NCI-H69 (cell line): ENCODE measurements around the gene TXNL1.
A peak's percentile ranks its signal among the peaks of the same experiment; 100 is the strongest.
"Not testable (repeated sequence)": the region's sequence is repeated elsewhere in the genome, so short reads cannot be mapped to it uniquely, and the experiment has no call there.

Experiments used
- DNase-seq: peaks from one replicate; lab custom pipeline; 2025; lab: John Stamatoyannopoulos, UW

TXNL1 gene

GRCh38 chr18:56638232-56639103 is at the start of gene TXNL1:
Gene TXNL1 (minus strand): TSS chr18:56638592. CDS start chr18:56638440, 152 bp downstream.
- peak; percentile 100 for DNase-seq

- DNase-seq: no peak
Observed at GRCh38 chr18:56684277-56684676, 45.9 kb upstream of the TXNL1 start.

- no peak for DNase-seq
Observed at GRCh38 chr18:56678836-56679565, 40.6 kb upstream of the TXNL1 start.

- DNase-seq: no peak
Observed at GRCh38 chr18:56676639-56677038, 38.2 kb upstream of the TXNL1 start.

- no peak for DNase-seq
Observed at GRCh38 chr18:56672981-56673380, 34.6 kb upstream of the TXNL1 start.

GRCh38 chr18:56672391-56672790 is 34.0 kb upstream of the TXNL1 start:
- no peak for DNase-seq

GRCh38 chr18:56662902-56663301 is 24.5 kb upstream of the TXNL1 start:
- no peak for DNase-seq

GRCh38 chr18:56662502-56662901 is 24.1 kb upstream of the TXNL1 start:
- DNase-seq: no peak

- peak; percentile 32 for DNase-seq
Observed at GRCh38 chr18:56662063-56662408, 23.6 kb upstream of the TXNL1 start.

- DNase-seq: peak; percentile 63
Observed at GRCh38 chr18:56661360-56662062, 23.1 kb upstream of the TXNL1 start.

- no peak for DNase-seq
Observed at GRCh38 chr18:56660655-56661054, 22.3 kb upstream of the TXNL1 start.

- no peak for DNase-seq
Observed at GRCh38 chr18:56659111-56659510, 20.7 kb upstream of the TXNL1 start.

GRCh38 chr18:56658261-56658660 is 19.9 kb upstream of the TXNL1 start:
- DNase-seq: no peak

GRCh38 chr18:56654280-56654679 is 15.9 kb upstream of the TXNL1 start:
- not testable (repeated sequence) for DNase-seq

GRCh38 chr18:56652802-56653201 is 14.4 kb upstream of the TXNL1 start:
- no peak for DNase-seq

GRCh38 chr18:56651771-56652092 is 13.3 kb upstream of the TXNL1 start:
- peak; percentile 61 for DNase-seq

GRCh38 chr18:56650944-56651770 is 12.8 kb upstream of the TXNL1 start, which contains the start of gene WDR7:
Gene WDR7 (plus strand): TSS chr18:56651359. CDS start chr18:56672516, 21,157 bp downstream.
- peak; percentile 100 for DNase-seq

- DNase-seq: no peak
Observed at GRCh38 chr18:56649996-56650395, 11.6 kb upstream of the TXNL1 start.

GRCh38 chr18:56647951-56648893 is 9.8 kb upstream of the TXNL1 start:
- DNase-seq: no peak

- DNase-seq: no peak
Observed at GRCh38 chr18:56647071-56647470, 8.7 kb upstream of the TXNL1 start.
